SK-N-SH (cell line): ENCODE results near the gene WFDC6. TPM values are rescaled to one million over a fixed set of nuclear protein-coding genes. Genes with fewer than 3 reads are reported as not detected.

Experiments
- CTCF ChIA-PET: fragments of 300-600, 350-600 bp; formaldehyde crosslinking; extraction: SDS; loops from one replicate; lab custom pipeline; 2021; lab: Yijun Ruan, JAX
- POLR2A ChIA-PET: fragments of 350-600 bp; sonication (Branson Sonifier 250); formaldehyde crosslinking; extraction: SDS; loops from one replicate; lab custom pipeline; 2020; ENCODE audit warnings: antibody characterized with exemption, inconsistent platforms; lab: Yijun Ruan, JAX
- DNase-seq: peaks from one replicate; pipeline ENCODE4 v3.0.0; 2012
- H2AFZ ChIP-seq: fragments of 200-600 bp; sonication (generic); 2 replicates; pipeline ENCODE4 v1.8.1; 2016; ENCODE audit warnings: antibody characterized with exemption, mild to moderate bottlenecking, low read depth
- H3F3A ChIP-seq: fragments of 200-600 bp; sonication (generic); replicated peaks from 2 replicates; pipeline ENCODE3; 2016; ENCODE audit warnings: antibody characterized with exemption, mild to moderate bottlenecking; ENCODE audit not compliant: insufficient read depth
- H3K27ac ChIP-seq, 2 experiments: fragments of 200-500 bp in 1 of 2; fragments of 200-600 bp in 1 of 2; sonication (Bioruptor generic) in 1 of 2; sonication (generic), shearing (Covaris generic) in 1 of 2; 2 replicates each; pipeline versions ENCODE4 v1.5.1 to v1.6.1; 2014 to 2016; ENCODE audit warnings: low read depth in 2 of 2, inconsistent platforms in 1 of 2, low read length in 1 of 2, mild to moderate bottlenecking in 1 of 2, mixed read lengths in 1 of 2
- H3K27me3 ChIP-seq: fragments of 200-600 bp; sonication (generic), shearing (Covaris generic); 2 replicates; pipeline ENCODE4 v1.6.1; 2016; ENCODE audit warnings: mixed run types; ENCODE audit not compliant: insufficient read depth
- H3K36me3 ChIP-seq, 2 experiments: fragments of 200-500 bp in 1 of 2; fragments of 200-600 bp in 1 of 2; sonication (Bioruptor generic) in 1 of 2; sonication (generic) in 1 of 2; replicated peaks in 1 of 2; 2 replicates each; pipeline versions ENCODE3 to v1.5.1; 2014 to 2016; ENCODE audit warnings: low read length in 1 of 2, mild to moderate bottlenecking in 1 of 2; ENCODE audit not compliant: insufficient read depth in 2 of 2, control insufficient read depth in 1 of 2
- H3K4me1 ChIP-seq, 2 experiments: fragments of 200-500 bp in 1 of 2; fragments of 200-600 bp in 1 of 2; sonication (Bioruptor generic) in 1 of 2; sonication (generic), shearing (Covaris generic) in 1 of 2; 2 replicates each; pipeline versions ENCODE4 v1.5.1 to v1.6.1; 2014 to 2016; ENCODE audit warnings: low read depth in 1 of 2, low read length in 1 of 2, mixed run types in 1 of 2; ENCODE audit not compliant: insufficient read depth in 2 of 2, control insufficient read depth in 1 of 2
- H3K4me2 ChIP-seq: fragments of 200-600 bp; sonication (generic), shearing (Covaris generic); 2 replicates; pipeline ENCODE4 v1.6.1; 2017; ENCODE audit warnings: mixed run types
- H3K4me3 ChIP-seq, 2 experiments: fragments of 200-500 bp in 1 of 2; fragments of 200-600 bp in 1 of 2; sonication (Bioruptor generic) in 1 of 2; sonication (generic), shearing (Covaris generic) in 1 of 2; 2 replicates each; pipeline versions ENCODE4 v1.5.1 to v1.8.1; 2014 to 2016; ENCODE audit warnings: low read depth in 2 of 2, inconsistent platforms in 1 of 2, low read length in 1 of 2, mild to moderate bottlenecking in 1 of 2, mixed read lengths in 1 of 2, moderate library complexity in 1 of 2
- H3K79me2 ChIP-seq: fragments of 200-600 bp; sonication (generic); 2 replicates; pipeline ENCODE4 v1.8.1; 2017; ENCODE audit warnings: mild to moderate bottlenecking; ENCODE audit not compliant: insufficient read depth
- H3K9ac ChIP-seq: fragments of 200-600 bp; sonication (generic); 2 replicates; pipeline ENCODE4 v1.6.1; 2017; ENCODE audit warnings: mixed run types
- H3K9me2 ChIP-seq: fragments of 200-600 bp; sonication (generic); 2 replicates; pipeline ENCODE4 v1.6.1; 2017; ENCODE audit warnings: mixed run types
- H3K9me3 ChIP-seq: fragments of 200-600 bp; sonication (generic); 2 replicates; pipeline ENCODE4 v1.6.1; 2017; ENCODE audit warnings: mixed run types, mild to moderate bottlenecking, moderate library complexity
- H4K20me1 ChIP-seq: fragments of 200-600 bp; sonication (generic); 2 replicates; pipeline ENCODE4 v1.6.1; 2017; ENCODE audit warnings: mild to moderate bottlenecking, mixed run types; ENCODE audit not compliant: insufficient read depth
- FOSL2 ChIP-seq: IDR thresholded peaks from 2 replicates; pipeline ENCODE4 v1.4.0; 2012; ENCODE audit warnings: low read depth, mild to moderate bottlenecking, moderate library complexity, borderline replicate concordance
- FOXM1 ChIP-seq: IDR thresholded peaks from 2 replicates; pipeline ENCODE4 v1.4.0; 2012; ENCODE audit warnings: low read depth, mild to moderate bottlenecking
- IRF3 ChIP-seq: fragments of 150-350 bp; IDR thresholded peaks from 2 replicates; pipeline ENCODE4 v1.6.1; 2016; ENCODE audit warnings: mild to moderate bottlenecking, low read depth, low read length
- RCOR1 ChIP-seq: fragments of 150-350 bp; IDR thresholded peaks from 2 replicates; pipeline ENCODE4 v1.6.1; 2017; ENCODE audit warnings: antibody characterized with exemption, low read length
- REST ChIP-seq: IDR thresholded peaks from 2 replicates; pipeline ENCODE4 v1.6.1; 2012; ENCODE audit warnings: mild to moderate bottlenecking, low read depth, low read length, moderate library complexity
- TAF1 ChIP-seq: IDR thresholded peaks from 2 replicates; pipeline ENCODE4 v1.6.1; 2012; ENCODE audit warnings: low read depth, mild to moderate bottlenecking, low read length, moderate library complexity, borderline replicate concordance
- TEAD4 ChIP-seq: IDR thresholded peaks from 2 replicates; pipeline ENCODE4 v1.4.0; 2012; ENCODE audit warnings: mild to moderate bottlenecking, borderline replicate concordance; ENCODE audit not compliant: insufficient read depth
- ZBTB33 ChIP-seq: IDR thresholded peaks from 2 replicates; pipeline ENCODE4 v1.4.0; 2012; ENCODE audit warnings: low read depth, borderline replicate concordance
- WGBS: methylation state at CpG from one replicate; pipeline ENCODE4 v1.1.6; 2017; ENCODE audit warnings: low lambda C conversion rate; 5-methylcytosine and 5-hydroxymethylcytosine counted together
- polyA plus RNA-seq, 3 experiments: library from polyadenylated mRNA; depleted of rRNA; stranded (reverse); fragments of >200 nt; gene quantifications; 2 replicates each; pipeline ENCODE4 v1.2.3, GENCODE V29; 2012
- small RNA-seq, 7 experiments: library from RNA; depleted of rRNA; stranded (forward); fragments of <200 nt; gene quantifications; one replicate each; pipeline ENCODE3, GENCODE V24; 2012

Gene WFDC6
- polyA plus RNA-seq, 1 of the 3 experiments (the other 2 are of a cell fraction) = not detected

GRCh38 chr20:45485388-45485787 is 53.9 kb downstream of the WFDC6 start (continued):
- no peak for TF ChIP-seq REST
- TF ChIP-seq, all 33 proteins: peak for 0

GRCh38 chr20:45484676-45485075 is 54.6 kb downstream of the WFDC6 start:
- POLR2A ChIA-PET = no interaction called here
- no peak overlapping the region for H3K27ac ChIP-seq
- CTCF ChIA-PET = interaction anchor here (1.0 to 2.0 kb wide), 3 partner anchors 13 to 287 kb away, joined by 3 to 4 read pairs (median 4); no protein-coding TSS in a partner anchor
- no peaks in the 10 kb centered on the region for H4K20me1 ChIP-seq
- no peak overlapping the region for H3K9ac ChIP-seq
- 23% methylated on average over 6 of the region's 6 CpGs for WGBS
- no peak overlapping the region for H2AFZ ChIP-seq
- no peak for TF ChIP-seq FOXM1
- TF ChIP-seq TEAD4 = no peak
- no peak for TF ChIP-seq FOSL2
- TF ChIP-seq TAF1 = no peak
- no peak for TF ChIP-seq ZBTB33
- no peak for TF ChIP-seq IRF3
- no peak for TF ChIP-seq RCOR1
- peaks cover 21% of the 10 kb centered on the region for H3K27me3 ChIP-seq
- no peaks in the 10 kb centered on the region for H3K9me3 ChIP-seq
- no peak for DNase-seq
- no peaks in the 10 kb centered on the region for H3K4me1 ChIP-seq
- H3K79me2 ChIP-seq = no peaks in the 10 kb centered on the region
- H3K4me2 ChIP-seq = no peak overlapping the region
- H3K4me3 ChIP-seq = no peak overlapping the region
- H3K36me3 ChIP-seq = no peaks in the 10 kb centered on the region
- no peaks in the 10 kb centered on the region for H3F3A ChIP-seq
- H3K9me2 ChIP-seq = no peaks in the 10 kb centered on the region

Small RNA genes within 50 kb of the gene (small RNA-seq; reads per million reads assigned to genes)
- gene AL031663.1 = 0 to 3.4 (median 0) reads per million in 7 experiments
- gene HSPD1P21 = 0 reads per million in 7 experiments
- gene RNA5SP485 = 0 reads per million in 7 experiments

Other genes with a start within 250 kb of the WFDC6 start
- not detected in 2 replicates for gene RBPJL, start 232.6 kb downstream of the WFDC6 start, polyA plus RNA-seq (2012; rRNA removed)
- 0.13 and 0.16 TPM in 2 replicates for gene MATN4, start 231.2 kb downstream of the WFDC6 start, polyA plus RNA-seq (2012; rRNA removed)
- gene SDC4, start 191.1 kb downstream of the WFDC6 start, polyA plus RNA-seq (2012; rRNA removed) = 131 and 192 TPM in 2 replicates
- 26.5 and 26.9 TPM in 2 replicates for gene SYS1, start 176.3 kb downstream of the WFDC6 start, polyA plus RNA-seq (2012; rRNA removed)
- gene TP53TG5, start 161.2 kb downstream of the WFDC6 start, polyA plus RNA-seq (2012; rRNA removed) = not detected in 2 replicates
- 22.4 and 24.5 TPM in 2 replicates for gene DBNDD2, start 131.2 kb downstream of the WFDC6 start, polyA plus RNA-seq (2012; rRNA removed)
- 144 and 149 TPM in 2 replicates for gene PIGT, start 123.3 kb downstream of the WFDC6 start, polyA plus RNA-seq (2012; rRNA removed)
- 0.21 TPM in 1 of 2 replicates, not detected in the other for gene WFDC2, start 69.7 kb downstream of the WFDC6 start, polyA plus RNA-seq (2012; rRNA removed)
- gene SPINT3, start 23.9 kb downstream of the WFDC6 start, polyA plus RNA-seq (2012; rRNA removed) = not detected in 2 replicates
- gene EPPIN, start 7.9 kb upstream of the WFDC6 start, polyA plus RNA-seq (2012; rRNA removed) = not detected in 2 replicates
- not detected in 2 replicates for gene WFDC8, start 39.8 kb upstream of the WFDC6 start, polyA plus RNA-seq (2012; rRNA removed)
- not detected in 2 replicates for gene WFDC10A, start 90.3 kb upstream of the WFDC6 start, polyA plus RNA-seq (2012; rRNA removed)
- gene WFDC9, start 91.8 kb upstream of the WFDC6 start, polyA plus RNA-seq (2012; rRNA removed) = not detected in 2 replicates
- gene WFDC11, start 130.8 kb upstream of the WFDC6 start, polyA plus RNA-seq (2012; rRNA removed) = not detected in 2 replicates
- not detected in 2 replicates for gene WFDC13, start 162.6 kb upstream of the WFDC6 start, polyA plus RNA-seq (2012; rRNA removed)
- not detected in 2 replicates for gene WFDC10B, start 165.5 kb upstream of the WFDC6 start, polyA plus RNA-seq (2012; rRNA removed)
- not detected in 2 replicates for gene SPINT4, start 182.9 kb upstream of the WFDC6 start, polyA plus RNA-seq (2012; rRNA removed)